ENCODE results near the gene BAG2.

Gene BAG2

DNA sequence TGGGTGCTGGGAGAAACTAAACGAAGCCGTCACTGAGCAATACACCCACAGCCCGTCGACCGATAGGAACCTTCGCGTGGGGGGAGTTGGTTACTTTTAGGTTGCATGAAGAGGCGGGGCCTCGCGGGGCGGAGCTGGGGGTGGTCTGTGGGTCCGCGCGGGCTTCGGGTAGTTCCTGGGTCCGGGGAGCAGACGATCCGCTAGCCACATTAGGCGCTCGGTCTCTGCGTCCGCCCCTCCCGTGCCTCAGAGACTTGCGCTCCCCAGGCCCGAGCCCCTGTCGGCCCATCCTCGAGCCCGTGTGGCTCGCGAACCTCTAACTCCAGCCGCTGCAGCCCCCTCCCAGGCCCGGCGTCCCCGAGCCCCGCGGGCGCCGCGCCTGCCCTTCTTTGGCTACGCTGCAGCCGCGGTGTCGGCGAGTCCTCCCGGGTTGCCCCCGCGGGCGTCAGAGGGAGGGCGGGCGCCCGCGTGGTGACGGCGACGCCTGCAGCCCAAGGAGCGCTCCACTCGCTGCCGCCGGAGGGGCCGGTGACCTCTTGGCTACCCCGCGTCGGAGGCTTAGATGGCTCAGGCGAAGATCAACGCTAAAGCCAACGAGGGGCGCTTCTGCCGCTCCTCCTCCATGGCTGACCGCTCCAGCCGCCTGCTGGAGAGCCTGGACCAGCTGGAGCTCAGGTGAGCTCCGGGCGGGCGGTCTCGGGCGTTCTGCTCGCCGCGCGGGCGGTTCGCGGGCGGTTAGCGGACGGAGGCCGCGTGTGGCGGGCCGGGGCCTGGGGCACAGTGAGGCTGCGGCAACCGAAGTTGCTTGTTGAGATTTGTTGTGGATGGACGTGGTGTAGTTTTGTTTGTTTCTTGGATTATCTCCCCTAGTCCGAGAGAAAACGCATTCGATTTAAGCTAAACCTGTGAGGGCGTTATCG lies at the start of gene BAG2:
TSS of gene BAG2 (plus strand) at position 191 of the 920 bp plus-strand sequence. CDS start at position 563, 372 bp downstream.
- DNase-seq (ENCODE audit: low spot score): peak; percentile 90

DNA sequence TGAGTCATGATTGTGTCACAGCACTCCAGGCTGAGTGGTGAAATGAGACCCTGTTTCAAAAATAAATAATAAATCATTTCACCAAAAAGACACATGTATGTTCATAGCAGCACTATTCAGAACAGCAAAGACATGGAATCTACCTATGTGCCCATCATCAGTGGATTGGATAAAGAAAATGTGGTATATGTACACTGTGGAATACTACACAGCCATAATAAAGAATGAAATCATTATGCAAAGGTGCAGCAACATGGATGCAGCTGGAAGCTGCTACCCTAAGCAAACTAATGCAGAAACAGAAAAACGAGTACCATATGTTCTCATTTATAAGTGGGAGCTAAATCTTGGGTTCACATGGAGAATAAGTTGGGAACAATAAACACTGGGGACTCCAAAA lies 49.0 kb upstream of the BAG2 start:
- no peak for DNase-seq (ENCODE audit: low spot score)

DNA sequence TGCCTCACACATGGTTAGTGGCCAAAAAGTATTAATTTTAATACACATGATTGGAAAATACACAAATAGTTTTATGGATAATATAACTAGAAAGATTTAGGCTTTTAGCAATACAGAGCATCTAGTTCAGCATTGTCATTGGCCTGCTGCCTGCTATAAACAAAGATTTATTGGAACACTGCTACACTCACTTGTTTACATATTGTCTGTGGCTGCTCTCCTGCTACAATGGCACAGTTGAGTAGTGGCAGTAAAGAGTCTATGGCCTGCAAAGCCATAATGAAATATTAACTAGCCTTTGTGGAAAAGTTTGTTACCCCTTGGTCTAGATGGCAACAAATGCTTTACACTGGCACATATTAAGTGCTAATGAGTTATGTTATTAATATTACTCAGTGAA lies 44.4 kb upstream of the BAG2 start:
- no peak for DNase-seq (ENCODE audit: low spot score)

DNA sequence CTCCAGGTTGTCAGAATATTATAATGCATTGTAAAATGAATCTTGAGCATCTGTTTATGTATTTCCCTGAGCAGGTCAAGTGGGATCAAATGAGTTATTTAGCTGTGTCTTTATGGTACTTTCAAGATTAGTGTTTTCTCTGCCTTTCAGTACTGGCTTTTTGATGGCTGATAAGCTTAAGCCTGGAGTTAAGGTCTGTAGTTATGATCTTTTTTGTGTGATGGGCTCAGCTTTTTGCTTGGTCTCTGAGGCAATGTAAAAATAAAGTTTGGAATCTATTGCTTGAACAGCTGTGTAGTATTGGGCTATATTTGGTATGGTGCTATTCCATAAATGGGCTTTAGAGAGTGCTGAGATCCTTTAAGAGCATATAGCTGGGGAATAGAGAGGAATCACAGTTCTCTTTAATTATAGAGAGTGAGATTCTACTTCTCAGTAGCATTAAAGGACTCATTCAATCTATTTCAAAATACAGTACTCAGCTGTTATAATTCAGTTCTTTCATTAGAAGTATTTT lies 41.4 kb upstream of the BAG2 start:
- no peak for DNase-seq (ENCODE audit: low spot score)

DNA sequence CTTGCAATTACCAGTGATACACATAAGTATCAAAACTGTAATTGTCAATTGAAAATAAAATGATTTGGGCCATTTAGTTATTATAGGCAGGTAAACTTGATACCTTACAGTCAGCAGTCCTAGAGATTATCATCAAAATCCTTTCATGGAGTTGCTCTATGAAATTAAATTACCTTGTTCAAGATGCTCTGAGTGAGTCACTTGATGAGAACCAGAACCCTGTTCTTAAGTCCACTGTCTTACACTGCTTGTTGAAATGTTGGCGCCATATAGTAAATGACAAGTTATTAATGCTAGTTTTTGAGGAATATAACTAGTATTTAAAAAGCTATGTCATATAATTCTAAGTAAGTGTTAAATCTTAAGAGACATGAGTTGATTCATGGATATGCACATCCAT lies 37.2 kb upstream of the BAG2 start:
- no peak for DNase-seq (ENCODE audit: low spot score)

DNA sequence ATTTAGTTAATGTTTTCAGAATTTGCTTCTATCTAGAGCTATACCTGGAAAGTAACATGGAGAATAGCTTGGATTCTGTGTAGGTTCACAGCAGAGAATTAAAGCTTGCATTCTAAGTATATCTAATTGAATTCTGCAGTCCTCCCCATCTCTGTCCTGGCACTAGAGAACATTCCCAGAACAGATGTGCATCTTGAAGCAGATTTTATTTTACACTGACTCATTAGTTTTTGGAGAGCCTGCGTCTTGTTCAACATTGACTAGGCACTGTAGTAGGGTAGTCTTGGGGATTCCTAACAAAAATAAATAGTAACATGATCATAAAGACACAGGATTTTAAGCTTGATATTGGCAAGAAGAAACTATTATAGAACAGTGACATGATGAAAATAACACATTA lies 36.2 kb upstream of the BAG2 start:
- DNase-seq (ENCODE audit: low spot score): no peak

DNA sequence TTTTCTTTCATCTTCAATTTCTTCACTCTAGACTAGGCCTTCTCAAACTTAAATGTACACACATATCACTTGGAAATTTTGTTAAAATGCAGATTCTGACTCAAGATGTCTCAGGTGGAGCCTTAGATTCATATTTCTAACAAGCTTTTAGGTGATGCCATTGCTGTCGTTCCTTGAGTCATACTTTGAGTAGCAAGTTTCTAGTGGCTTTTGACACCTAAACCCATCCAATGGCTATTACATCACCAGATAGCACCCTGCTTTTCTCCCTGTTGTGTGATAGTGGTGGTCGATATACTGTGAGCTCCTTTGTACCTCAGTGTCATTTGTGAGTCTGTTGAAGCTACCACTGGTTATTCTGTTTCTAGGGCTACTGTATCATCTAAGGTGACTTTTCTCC lies 34.8 kb upstream of the BAG2 start:
- no peak for DNase-seq (ENCODE audit: low spot score)

DNA sequence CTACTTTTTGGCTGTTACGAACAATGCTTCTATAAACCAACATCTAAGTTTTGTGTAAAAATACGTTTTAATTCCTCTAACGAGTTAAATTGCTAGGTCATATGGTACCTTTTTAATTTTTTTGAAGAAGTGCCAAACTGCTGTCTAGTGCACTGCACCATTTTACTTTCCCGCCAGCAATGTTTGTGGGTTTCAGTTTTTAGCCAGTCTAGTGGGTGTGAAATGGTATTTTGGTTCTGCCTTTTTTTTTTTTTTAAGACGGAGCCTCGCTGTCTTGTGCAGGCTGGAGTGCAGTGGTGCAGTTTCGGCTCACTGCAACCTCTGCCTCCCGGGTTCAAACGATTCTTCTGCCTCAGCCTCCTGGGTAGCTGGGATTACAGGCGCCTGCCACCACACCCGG lies 34.1 kb upstream of the BAG2 start:
- no peak for DNase-seq (ENCODE audit: low spot score)

DNA sequence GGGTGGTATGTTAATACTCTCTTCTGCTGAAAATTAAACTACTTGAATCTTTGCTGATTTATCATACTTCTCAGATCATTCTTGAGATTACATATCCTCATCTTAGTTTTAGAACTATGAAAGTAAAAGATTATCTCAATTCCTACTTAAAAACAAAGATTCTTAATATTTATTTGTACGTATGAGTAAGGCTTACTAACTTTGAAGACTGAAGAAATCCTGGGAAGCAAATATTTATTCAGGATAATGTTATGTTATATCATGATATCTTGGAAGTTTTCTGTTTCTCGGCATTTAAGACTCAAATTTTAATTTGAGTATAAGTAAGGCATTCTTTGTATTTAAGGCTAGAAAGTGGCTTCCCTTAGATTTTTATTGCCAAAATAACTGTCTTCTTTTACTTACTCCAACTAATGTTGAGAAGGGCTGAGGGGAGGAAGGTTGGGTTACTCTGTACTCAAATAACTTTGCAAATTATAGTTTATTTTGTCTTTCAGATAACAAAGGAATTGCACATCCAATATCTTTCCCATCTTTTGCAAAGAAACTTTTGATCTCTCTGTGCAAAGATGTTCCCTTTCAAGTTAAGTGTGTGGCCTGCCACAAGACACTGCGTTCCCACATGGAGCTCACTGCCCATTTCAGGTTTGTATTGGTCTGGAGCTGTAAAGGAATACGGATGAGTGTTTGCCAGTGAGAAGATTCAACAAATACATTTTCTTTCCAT lies 30.5 kb upstream of the BAG2 start:
- no peak for DNase-seq (ENCODE audit: low spot score)

DNA sequence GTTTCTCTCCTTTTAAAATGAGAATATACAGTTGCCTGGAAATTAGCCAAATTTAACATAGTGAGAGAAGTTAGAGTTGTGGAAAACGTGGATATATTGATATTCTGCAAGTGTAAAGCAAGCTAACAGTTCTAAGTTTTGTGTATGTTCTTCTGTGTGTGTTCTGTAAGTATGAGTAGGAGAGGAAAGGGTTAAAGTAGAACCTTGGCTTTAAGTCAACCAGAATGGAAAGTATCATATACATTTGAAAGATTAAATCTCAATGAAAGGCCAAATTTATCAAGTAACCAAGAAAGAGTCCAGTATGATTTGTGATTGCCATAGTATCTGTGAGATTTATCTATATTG lies 30.0 kb upstream of the BAG2 start:
- no peak for DNase-seq (ENCODE audit: low spot score)

DNA sequence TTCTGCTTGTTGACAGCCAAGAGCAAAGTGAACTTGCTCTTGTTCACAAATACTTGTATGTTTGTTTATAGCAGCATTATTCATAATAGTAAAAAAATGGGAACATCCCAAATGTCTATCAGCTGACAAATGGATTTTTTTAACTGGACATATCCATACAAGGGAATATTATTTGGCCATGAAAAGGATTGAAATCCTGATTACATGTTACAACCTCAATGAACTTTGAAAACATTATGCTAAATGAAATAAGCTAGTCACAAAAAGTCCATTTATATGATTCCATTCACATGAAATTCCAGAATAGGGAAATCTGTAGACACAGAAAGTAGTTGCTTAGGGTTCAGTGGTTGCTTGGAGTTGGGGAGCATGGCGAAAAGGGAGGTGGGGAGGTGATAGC lies 28.4 kb upstream of the BAG2 start:
- no peak for DNase-seq (ENCODE audit: low spot score)

DNA sequence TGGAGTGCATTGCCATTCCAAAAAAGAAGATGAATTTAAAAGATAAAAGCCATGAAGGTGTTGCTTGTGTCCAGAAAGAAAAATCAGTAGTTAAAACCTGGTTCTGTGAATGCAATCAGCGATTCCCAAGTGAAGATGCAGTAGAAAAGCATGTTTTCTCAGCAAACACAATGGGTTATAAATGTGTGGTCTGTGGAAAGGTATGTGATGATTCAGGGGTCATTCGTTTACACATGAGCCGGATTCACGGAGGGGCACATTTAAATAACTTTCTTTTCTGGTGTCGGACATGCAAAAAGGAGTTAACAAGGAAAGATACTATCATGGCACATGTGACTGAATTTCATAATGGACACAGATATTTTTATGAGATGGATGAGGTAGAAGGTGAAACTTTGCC lies 24.7 kb upstream of the BAG2 start:
- no peak for DNase-seq (ENCODE audit: low spot score)

DNA sequence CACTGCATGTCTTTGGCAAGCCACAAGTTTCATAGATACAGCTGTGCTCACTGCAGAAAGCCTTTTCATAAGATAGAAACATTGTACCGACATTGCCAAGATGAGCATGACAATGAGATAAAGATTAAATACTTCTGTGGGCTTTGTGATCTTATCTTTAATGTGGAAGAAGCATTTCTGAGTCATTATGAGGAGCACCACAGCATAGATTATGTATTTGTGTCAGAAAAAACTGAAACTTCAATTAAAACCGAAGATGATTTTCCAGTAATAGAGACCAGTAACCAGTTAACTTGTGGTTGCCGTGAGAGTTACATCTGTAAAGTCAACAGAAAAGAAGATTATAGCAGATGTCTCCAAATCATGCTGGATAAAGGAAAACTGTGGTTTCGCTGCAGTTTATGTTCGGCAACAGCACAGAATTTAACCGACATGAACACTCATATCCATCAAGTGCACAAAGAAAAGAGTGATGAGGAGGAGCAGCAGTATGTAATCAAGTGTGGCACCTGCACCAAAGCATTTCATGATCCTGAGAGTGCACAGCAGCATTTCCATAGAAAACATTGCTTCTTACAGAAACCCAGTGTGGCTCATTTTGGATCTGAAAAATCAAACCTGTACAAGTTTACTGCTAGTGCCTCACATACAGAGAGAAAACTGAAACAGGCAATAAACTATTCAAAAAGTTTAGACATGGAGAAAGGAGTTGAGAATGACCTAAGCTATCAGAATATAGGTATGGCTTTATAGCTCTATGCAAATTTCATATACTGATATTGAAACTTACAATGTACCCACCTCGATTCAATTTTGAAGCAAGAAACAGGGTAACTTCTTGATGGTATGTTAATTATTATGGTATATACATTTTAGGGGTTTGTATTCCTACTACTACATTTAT lies 23.9 kb upstream of the BAG2 start:
- no peak for DNase-seq (ENCODE audit: low spot score)

DNA sequence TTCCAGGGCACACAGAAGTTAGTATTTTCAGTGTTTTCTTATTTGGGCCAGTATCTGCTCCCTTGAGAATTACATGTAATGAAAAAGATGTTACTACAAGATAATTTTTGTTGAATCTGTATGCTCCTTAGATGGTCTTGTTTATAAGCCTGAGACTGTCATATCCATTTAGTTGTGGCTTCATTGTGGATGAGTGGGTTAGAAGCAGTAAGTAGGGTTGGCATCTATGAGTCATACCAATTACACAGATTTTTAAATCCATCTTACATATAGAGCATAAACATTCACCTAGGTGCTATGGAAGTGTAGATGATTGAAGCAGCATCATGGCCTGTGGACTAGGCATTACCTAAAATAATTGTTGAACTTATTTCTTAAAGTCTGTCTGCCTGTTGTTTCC lies 13.5 kb upstream of the BAG2 start:
- no peak for DNase-seq (ENCODE audit: low spot score)

DNA sequence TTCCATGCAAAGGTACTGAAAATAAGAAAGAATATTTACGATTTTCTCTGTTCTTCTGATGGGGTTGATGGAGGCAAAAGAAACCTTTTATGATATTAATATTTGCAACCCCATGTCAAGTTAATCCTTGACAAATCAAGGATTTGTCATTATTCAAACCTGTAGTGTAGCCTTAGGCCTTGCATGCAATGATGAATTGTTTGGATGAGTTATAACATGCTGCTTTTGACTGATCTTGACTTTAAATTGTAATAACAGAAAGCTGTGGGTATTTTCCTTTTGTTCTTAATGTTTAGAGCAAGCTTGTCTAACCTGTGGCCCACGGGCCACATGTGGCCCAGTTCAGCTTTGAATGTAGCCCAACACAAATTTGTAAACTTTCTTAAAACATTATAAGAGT lies 13.0 kb upstream of the BAG2 start:
- no peak for DNase-seq (ENCODE audit: low spot score)

DNA sequence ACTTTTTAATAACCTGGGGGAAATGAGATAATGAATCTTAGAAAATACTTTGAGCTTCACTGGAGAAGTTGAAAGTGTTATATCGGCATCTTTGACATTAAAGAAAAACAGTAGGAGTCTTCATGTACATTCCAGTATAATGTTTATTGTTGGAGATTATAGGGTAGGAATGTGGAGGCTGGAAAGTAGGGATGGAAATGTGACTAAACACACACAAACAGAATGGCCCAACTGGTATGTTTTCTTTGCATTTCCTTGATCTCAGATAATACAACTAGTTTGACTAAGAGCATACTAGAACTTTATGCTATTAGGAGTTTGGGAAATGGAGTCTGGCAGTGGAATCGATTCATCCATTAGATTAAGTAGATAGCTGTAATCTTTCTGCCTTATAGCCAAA lies 10.1 kb upstream of the BAG2 start:
- no peak for DNase-seq (ENCODE audit: low spot score)

DNA sequence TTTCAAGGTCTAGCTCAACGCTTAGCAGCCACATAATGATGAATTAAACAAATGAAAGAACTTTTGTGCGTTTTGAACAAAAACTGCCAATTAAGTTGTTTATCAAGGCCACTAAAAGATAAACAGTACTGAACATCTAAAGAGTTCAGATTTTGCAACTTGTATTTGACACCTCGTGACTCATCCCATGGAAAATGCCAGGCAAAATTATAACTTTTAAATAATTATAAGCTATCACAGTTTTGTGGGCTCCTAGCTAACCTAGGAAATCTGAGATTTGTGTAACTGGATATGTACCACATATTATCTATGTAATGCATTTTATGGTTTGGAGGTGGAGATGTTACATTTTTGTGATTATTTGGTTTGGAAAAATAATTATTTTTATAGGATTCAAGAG lies 9.6 kb upstream of the BAG2 start:
- DNase-seq (ENCODE audit: low spot score): no peak

DNA sequence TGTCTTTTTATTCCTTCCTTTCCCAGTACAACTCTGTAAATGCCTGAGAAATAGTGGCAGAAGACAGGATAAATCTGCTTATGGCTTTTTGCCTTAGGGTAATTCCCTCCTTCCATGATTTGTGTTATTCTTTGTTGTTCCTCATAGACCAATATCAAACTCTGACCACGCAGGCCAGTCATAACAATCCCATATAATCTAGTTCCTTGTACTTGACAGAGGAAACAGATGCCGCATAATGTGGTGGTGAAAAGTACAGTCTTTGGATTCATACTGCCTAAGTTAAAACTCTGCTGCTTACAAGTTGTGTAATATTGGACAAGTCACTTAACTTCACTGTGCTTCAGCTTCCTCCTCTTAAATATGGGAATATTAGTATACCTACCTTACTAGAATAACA lies 8.2 kb upstream of the BAG2 start:
- no peak for DNase-seq (ENCODE audit: low spot score)

DNA sequence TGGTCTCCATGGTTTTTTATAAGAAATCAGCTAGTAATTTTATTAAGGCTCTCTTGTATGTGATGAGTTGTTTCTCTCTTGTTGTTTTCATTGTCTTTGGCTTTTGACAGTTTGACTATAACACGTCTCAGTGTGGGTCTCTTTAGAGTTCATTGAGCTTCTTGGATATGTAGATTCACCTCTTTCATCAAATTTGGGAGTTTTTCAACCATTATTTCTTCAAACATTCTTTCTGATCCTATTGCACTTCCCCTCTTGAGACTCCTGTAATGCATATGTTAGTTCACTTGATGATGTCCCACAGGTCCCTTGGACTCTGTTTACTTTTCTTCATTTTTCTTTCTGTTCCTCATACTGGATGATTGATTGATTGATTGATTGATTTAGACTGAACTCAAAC lies 7.0 kb upstream of the BAG2 start:
- DNase-seq (ENCODE audit: low spot score): no peak

DNA sequence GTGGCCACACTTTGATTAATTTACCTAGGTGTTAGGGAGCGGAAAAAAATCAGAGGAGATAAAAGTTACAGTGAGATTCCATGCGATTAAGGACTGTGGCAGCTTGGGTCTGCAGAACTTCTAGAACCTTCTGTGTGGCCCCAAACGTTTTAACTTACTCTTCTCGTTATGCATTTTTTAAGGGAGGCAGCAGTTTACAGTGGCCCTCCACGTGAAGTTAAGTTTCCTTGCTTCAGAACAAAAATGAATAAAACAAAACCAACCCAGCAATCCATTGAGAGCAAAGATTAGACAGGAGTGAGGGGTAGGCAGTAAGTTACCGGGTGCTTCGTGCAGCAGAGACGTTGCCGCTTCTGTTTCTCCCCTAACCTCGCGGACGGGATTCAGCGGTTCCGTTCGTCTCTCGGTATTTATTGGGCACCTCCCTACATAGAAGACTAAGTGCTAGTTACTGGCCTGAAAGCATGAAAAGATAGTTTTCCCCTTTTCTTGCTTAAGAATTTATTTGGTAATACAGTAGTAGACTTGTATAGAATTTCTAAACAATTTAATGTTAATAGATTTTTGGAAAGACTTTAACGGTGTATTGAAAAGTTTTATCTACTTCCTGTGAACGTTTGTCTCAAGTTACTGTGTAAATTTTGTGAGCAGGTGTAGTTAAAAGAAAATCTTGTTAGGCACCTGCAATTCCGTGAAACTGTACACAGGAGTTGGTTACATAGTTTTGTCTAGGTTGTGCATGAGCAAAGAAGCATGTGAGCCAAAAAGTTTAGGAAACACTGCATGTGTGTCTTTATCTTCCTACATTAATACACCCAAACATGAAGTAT lies 1.1 kb downstream of the BAG2 start:
- no peak for DNase-seq (ENCODE audit: low spot score)

DNA sequence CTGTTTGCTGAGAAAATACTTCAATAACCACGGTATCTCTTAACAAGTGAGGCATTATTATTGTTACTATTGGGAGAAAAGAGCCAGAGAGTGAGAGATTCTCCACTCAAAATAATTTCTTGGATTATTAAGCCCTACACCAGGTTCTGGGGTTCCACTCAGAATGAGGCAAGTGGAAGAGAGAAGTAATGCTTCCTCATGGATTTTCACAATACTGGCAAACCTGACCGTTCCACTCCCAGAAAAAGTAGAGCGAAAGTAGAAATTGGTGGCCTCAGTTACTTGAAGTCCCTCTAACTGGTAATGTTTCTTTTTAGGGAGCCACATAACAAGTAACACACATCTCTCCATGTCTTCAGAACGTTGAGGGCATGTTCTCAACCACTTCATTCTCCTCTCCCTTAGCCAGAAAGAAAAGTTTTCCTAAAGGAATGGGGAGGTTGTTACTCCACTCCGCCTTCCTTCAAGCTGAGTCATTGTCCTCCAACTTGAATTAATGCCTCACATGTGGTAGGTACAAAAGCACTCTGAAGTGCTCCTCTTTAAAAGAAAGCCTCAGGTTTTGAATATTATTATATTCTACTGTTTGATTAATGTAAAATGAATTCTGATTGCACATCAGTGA lies 1.9 kb downstream of the BAG2 start:
- DNase-seq (ENCODE audit: low spot score): no peak

All from ecto neural progenitor cell (in vitro differentiated cells).